GM15510 (cell line): ENCODE measurements around the gene NHLRC2.
A peak's percentile ranks its signal among the peaks of the same experiment; 100 is the strongest.

Experiments
- POLR2A ChIP-seq: IDR thresholded peaks from 3 replicates; pipeline ENCODE4 v1.6.1; 2011; ENCODE audit warnings: borderline replicate concordance; ENCODE audit not compliant: insufficient read length; ENCODE audit errors: extremely low read depth

NHLRC2 gene, protein sequence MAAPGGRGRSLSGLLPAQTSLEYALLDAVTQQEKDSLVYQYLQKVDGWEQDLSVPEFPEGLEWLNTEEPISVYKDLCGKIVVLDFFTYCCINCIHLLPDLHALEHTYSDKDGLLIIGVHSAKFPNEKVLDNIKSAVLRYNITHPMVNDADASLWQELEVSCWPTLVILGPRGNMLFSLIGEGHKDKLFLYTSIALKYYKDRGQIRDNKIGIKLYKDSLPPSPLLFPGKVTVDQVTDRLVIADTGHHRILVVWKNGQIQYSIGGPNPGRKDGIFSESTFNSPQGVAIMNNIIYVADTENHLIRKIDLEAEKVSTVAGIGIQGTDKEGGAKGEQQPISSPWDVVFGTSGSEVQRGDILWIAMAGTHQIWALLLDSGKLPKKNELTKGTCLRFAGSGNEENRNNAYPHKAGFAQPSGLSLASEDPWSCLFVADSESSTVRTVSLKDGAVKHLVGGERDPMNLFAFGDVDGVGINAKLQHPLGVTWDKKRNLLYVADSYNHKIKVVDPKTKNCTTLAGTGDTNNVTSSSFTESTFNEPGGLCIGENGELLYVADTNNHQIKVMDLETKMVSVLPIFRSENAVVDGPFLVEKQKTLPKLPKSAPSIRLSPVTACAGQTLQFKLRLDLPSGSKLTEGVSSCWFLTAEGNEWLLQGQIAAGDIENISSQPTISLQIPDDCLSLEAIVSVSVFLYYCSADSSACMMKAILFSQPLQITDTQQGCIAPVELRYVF

DNA sequence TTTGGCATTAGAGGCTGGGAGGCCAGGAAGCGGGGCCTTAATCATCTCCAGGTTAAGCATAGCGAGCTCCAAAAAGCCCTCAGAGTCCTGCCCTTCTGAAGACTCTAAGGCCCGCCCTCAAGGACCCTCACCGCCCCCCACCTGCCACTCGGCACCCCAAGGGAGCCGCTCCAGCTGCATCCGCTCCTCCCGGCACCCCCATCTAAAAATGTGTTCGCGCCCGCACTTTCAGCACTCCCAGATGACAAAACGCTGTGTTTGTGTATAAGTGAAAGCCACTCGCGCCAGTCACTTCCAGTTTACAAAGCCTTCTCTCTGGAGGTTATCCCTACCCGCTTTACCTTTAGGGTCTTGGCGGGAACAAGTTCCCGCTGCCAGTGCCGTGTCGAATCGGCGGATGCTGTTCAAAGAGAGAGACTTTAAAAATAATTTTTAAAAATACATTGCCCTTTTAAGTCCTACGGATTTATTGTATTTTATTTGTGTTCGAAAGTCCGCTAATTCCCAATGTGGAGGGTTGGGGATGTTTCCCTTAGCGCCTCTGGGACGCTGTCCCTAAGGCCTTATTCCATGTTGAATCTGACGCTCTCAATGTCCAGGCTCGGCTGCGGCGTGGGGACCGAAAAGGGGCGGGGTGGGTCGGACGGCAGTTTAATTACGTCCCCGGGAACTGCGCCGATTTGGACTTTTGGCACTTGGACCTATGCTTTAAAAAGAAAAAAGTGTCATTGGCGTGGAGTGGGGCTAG is at the start of gene NHLRC2, which contains the start of gene DCLRE1A:
NHLRC2 (plus strand) TSS at position 649 of the 748 bp plus-strand sequence. CDS start 212 bp downstream, outside the sequence.
DCLRE1A (minus strand) TSS at position 70 of the 748 bp plus-strand sequence. CDS start 900 bp downstream, outside the sequence.
- TF ChIP-seq POLR2A, result peak; percentile 20

DNA sequence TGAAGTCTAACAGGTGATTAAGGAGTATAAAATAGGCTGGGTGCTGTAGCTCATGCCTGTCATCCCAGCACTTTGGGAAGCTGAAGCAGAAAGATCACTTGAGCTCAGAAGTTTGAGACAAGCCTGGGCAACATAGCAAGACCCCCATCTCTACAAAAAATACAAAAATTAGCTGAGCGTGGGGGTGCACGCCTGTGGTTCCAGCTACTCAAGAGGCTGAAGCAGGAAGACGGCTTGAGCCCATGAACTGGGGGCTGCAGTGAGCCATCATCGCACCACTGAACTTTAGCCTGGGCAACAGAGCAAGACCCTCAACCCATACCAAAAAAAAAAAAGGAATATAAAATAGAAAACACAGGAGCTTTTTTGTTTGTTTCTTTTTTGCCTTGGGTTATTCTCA is 48.0 kb upstream of the NHLRC2 start:
- TF ChIP-seq POLR2A, result no peak

DNA sequence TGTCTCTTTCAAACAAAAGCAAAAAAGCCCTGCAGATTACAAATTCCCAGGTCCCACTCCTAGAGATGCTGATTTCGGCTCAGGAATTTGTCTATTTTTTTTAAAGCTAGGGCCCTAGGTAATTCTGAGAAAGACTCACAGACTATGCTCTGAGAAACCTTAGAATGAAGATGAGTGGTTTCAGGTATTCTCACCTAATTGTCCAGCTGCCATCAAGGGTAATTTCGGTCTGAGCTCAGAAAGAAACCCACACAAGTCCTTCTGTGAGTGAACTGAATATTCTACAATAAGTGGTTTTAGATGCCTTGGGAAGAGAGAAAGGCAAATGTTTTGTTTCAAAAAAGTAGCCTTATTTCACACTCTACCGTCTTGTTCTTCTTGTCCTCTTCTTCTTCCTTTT is 46.3 kb upstream of the NHLRC2 start:
- no peak for TF ChIP-seq POLR2A

DNA sequence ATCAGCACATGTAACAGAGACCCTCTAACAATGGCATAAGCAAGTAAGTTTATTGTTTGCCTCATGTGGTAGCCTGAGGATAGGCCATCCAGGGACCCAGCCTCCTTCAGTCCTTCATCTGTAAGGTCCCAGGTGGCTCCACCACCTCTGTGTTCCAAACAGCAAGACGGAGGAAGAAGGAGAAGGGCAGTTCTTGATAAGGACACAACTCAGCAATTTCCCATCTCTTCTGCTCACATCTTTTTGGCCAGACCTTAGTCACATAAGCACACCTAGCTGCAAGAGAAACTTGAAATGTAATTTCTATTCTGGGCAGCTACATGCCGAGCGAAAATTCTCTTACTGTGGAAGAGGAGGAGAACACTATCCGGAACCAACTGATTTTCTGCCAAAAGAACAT is 34.5 kb upstream of the NHLRC2 start:
- TF ChIP-seq POLR2A, result no peak

DNA sequence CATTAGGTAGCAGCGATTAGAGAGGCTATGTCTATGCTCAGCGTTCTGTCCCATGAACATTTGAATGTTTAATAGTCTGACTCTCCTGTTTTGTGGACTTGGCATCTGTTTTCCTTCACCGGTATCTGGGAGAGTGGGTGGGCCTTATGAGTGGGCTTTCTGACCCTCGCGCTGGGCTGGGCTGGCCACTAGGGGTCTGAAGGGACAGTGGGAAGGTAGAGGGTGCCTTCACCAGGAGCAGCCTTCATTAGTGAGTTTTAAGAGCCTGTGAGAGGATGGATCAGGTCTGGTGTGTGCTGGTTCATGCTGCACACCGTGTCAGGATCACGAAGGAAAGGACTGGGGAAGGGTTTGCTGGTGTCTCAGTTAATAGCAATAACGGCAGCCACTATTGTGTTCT is 34.0 kb upstream of the NHLRC2 start:
- no peak for TF ChIP-seq POLR2A

DNA sequence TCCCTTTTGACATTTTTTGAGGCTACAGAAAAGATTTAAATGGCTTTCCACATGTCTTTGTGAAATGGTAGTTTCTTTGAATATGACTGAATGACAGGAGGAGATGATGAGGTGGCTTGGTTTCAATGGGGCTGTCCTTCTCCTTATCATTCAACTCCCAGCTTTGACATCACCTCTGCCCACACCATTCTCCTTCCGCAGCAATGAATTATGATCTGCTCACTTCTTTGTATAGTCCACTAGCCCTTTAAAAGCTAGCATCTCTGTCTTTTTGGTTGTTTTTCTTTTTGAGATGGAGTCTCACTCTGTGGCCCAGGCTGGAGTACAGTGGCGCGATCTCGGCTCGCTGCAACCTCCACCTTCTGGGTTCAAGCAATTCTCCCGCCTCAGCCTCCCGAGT is 32.3 kb upstream of the NHLRC2 start:
- no peak for TF ChIP-seq POLR2A

DNA sequence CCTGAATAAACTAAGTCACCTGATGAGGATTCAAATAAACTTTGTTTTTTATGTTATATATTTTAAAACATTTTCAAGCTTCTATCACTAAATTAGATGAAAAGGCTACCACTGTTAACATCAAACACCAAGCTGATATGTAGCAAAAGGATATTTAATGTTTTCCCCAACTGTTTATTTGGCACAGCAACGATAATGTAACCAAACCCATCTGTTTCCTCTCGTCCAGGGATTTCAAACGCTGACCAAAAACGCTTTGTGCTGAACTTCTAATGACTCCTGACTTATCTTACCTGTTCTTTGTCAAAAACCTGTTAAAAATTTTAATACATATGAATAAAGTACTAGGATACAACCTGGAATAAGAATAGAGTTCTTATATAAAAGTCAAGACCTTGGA is 31.1 kb upstream of the NHLRC2 start:
- TF ChIP-seq POLR2A, result no peak

DNA sequence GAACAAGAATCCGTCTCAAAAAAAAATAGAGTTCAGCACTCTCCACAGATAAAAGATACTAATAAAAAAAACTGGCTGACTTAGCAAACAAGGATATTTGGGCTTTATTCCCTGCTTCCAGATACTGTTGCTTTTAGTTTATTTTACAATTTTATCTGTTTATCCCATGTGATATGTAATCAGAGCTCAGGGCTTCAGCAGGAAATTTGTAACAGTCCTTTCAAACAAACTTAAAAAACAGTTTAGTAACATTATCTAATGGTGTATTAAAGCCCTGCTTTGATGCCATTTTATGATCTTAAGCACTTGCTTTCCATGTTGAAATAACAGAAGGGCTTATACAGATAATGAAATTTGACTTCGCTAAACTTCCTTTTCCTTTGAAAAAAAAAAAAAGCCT is 28.7 kb upstream of the NHLRC2 start:
- no peak for TF ChIP-seq POLR2A

DNA sequence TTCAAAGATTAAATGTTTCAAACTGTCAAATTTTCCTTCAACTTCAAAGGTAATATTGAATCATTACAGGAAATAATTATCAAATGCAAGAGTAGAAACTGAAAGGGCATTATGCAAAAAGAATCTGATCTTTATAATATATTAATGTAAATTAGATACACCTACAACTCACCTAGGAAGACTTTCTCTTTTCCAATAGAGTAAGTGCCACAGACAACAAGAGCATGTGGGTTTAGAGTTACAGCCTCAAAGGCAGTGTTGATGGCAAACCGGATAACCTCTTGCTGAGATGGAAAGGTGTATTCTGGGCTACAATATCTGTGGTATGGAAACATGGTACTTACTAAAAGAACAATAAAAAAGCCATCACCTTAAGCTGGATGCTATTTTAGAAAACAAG is 12.3 kb upstream of the NHLRC2 start:
- TF ChIP-seq POLR2A, result no peak

DNA sequence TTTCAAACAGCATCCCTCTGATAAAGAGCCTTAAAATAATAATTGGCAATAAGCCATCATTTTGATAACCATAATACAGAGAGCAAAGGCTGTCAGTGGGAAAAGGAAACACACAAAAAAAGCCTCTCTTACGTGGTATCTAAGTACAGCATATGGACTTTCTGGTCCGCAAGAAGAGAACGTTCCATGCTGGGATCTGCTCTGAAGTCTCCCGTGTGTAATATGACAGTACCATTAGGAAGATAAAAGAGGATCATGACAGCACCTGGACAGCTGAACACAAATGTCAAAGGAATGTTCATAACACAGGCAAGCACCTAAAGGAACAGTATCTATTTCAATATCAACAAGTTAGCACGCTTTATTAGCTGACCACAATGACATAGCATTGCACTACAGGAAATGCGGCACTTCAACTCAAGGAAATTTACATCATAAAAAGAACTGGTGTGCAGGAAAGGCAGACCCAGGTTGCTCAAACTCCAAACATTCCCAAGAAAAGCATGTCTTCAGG is 10.4 kb upstream of the NHLRC2 start:
- no peak for TF ChIP-seq POLR2A

DNA sequence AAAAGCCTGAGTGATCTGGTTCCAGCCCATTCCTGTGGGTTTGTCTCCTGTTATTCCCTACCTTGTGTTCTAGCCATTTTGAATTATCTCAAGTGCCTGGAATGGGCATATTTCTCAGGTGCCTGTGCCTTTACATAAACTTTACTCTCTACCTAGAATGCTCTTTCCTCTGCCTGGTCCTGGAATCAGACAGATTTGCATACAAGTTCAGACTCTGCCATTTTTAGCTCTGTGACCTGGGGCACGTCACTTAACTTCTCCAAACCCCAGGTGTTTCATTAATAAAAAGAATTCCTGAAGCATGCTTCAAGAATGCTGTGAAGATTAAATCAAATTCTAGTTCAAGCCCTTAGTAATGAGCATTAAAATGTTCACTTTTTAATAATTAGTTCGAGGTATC is 8.4 kb upstream of the NHLRC2 start:
- TF ChIP-seq POLR2A, result no peak

DNA sequence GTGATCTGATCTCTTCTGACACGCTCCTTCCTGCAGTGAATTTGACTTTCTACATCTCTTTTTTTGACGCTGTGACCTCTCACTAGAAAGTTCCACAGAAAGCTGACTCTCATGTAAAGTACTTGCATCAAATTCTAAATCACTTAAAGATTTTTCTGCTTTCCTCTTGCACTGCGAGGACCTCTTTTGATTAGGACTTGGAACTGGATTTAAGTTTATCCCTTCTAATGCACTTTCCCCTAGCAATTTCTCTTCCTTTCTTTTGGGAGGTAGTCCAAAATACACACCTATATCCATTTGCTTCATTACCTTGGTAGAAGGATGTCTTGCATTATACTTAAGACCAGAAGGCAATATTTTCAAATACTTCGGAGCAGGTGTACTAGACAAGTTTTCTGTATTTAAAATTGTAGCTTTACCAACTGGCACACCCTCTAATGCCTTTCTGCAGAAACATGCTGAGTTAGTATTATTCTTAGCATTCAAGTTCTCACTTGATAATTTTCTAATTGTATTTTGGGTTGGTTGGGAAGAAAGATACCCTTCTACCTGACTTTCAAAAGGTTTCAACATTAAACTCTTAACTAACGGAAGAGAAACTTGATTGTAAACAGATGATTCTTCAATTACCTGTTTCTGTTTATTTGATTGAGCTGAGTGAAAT is 5.2 kb upstream of the NHLRC2 start:
- no peak for TF ChIP-seq POLR2A

DNA sequence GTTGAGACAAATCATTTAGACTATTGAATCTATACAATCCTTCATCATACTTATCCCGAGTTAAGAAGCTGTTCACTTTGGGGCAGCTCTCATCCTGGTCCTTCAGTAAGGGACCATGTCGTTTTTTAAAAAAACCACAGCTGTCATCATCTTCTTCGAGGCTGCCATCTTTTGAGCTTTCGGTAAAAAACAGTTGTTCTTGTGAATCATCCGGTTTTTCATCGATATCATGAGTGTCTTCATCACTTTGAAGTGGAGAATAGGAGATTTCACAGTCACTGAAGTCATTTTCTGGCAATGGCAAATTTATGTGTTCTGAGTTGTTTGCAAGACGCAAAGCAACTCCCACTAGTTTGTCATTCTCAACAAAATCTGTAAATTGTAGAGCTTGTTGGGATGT is 4.5 kb upstream of the NHLRC2 start:
- no peak for TF ChIP-seq POLR2A

DNA sequence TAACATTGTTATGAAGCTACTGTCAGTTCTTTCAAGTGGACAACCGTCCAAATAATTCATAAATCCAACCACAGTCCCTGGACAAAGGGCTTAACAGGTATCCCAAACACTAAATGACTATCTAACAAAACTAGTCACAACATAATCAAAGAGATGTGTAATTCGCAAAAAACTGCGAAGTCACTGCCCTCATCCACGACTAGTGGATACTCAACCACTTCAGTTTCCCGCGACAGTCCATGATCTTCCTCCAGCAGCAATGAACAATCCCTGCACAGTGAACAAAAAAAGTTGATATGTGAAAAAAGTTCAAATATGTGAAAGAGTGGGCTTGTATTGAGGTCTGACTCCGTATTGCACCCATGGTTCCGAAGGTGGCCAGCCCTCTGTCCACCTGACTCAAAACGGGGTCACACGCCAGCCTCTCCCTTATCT is 866 bp upstream of the NHLRC2 start:
- no peak for TF ChIP-seq POLR2A
